Measurements from ENCODE around the gene NUDCD3.

- no peak for TF ChIP-seq CTCF (IDR thresholded peaks at IDR 0.05; ENCODE audit: insufficient read depth, low read depth, low read length)
- TF ChIP-seq EZH2 (IDR thresholded peaks at IDR 0.05; ENCODE audit: insufficient read depth, low read length) = no peak
Observed at GRCh38 chr7:44384586-44385433, 105.6 kb downstream of the NUDCD3 start.
